K562 (cell line): ENCODE results near the gene BMP2K. TPM values are rescaled to one million over a fixed set of nuclear protein-coding genes. Genes with fewer than 3 reads are reported as not detected.
A peak's percentile ranks its signal among the peaks of the same experiment; 100 is the strongest.

Experiments used
- ATAC-seq: fragments of 200-7000 bp; cut with Tn5 transposase; 3 replicates; pipeline ENCODE4 v1.9.1; 2020; ENCODE audit warnings: moderate library complexity
- BruUV-seq: library from RNA; stranded (reverse); fragments of 400-500 nt; replicated peaks from 2 replicates; lab custom pipeline; 2021; lab: Mats Ljungman, UMichigan
- CTCF ChIA-PET: fragments of 300-600 bp; formaldehyde crosslinking; extraction: SDS; loops from one replicate; lab custom pipeline; 2021; ENCODE audit warnings: low intra/inter-chr PET ratio; lab: Yijun Ruan, JAX
- POLR2A ChIA-PET: fragments of 300-600, 350-650 bp; sonication (Branson Sonifier 250); formaldehyde crosslinking; extraction: SDS; loops from one replicate; lab custom pipeline; 2021; ENCODE audit warnings: antibody characterized with exemption, inconsistent platforms; lab: Yijun Ruan, JAX
- DNase-seq, 4 experiments: peaks; one replicate each; pipeline versions ENCODE4 v3.0.0 to v3.0.0-alpha.2; 2011 to 2018; ENCODE audit warnings: low spot score in 3 of 4, mixed read lengths in 3 of 4; ENCODE audit errors: extremely low read depth in 1 of 4
- FAIRE-seq: peaks from 2 replicates; lab custom pipeline; 2011; peaks lifted over from hg19 to GRCh38; lab: Jason Lieb, UNC
- H2AFZ ChIP-seq: 2 replicates; pipeline ENCODE4 v1.6.0; 2011; ENCODE audit warnings: low read depth, low read length, control low read depth, inconsistent platforms
- H3K27ac ChIP-seq: fragments of 200-600 bp; 3 replicates; pipeline ENCODE4 v1.8.0; 2011; ENCODE audit warnings: low read depth, mild to moderate bottlenecking, control low read depth, inconsistent platforms, low read length, moderate library complexity, mixed read lengths; ENCODE audit errors: extremely low read depth
- H3K27me3 ChIP-seq, 2 experiments: fragments of 300-600 bp in 1 of 2; 2 replicates in 1 of 2; 3 replicates in 1 of 2; pipeline versions ENCODE4 v1.6.0 to v1.8.0; 2011; ENCODE audit warnings: inconsistent platforms in 2 of 2, low read length in 2 of 2, mild to moderate bottlenecking in 1 of 2, mixed read lengths in 1 of 2, moderate library complexity in 1 of 2; ENCODE audit not compliant: control insufficient read depth in 2 of 2, insufficient read depth in 2 of 2
- H3K36me3 ChIP-seq: fragments of 300-600 bp; 3 replicates; pipeline ENCODE4 v1.8.0; 2011; ENCODE audit warnings: mild to moderate bottlenecking, low read length, inconsistent platforms; ENCODE audit not compliant: control insufficient read depth, insufficient read depth
- H3K4me1 ChIP-seq, 2 experiments: fragments of 200-600 bp in 1 of 2; replicated peaks in 1 of 2; 2 replicates in 1 of 2; 3 replicates in 1 of 2; pipeline versions ENCODE4 v1.5.1 to v1.8.0; 2011; ENCODE audit warnings: inconsistent platforms in 2 of 2, low read length in 2 of 2, mild to moderate bottlenecking in 1 of 2, mixed read lengths in 1 of 2, moderate library complexity in 1 of 2; ENCODE audit not compliant: control insufficient read depth in 2 of 2, insufficient read depth in 2 of 2
- H3K4me2 ChIP-seq: 2 replicates; pipeline ENCODE4 v1.6.1; 2011; ENCODE audit warnings: low read length, control low read depth, inconsistent platforms, mixed read lengths; ENCODE audit not compliant: insufficient read depth
- H3K4me3 ChIP-seq: fragments of 200-600 bp; sonication (generic), shearing (Covaris generic); 2 replicates; pipeline ENCODE4 v1.5.1; 2016; ENCODE audit warnings: control low read depth, inconsistent platforms
- H3K79me2 ChIP-seq: fragments of 200-600 bp; 3 replicates; pipeline ENCODE4 v1.8.0; 2011; ENCODE audit warnings: low read length, inconsistent platforms; ENCODE audit not compliant: control insufficient read depth, insufficient read depth
- H3K9ac ChIP-seq, 2 experiments: 2 replicates each; pipeline versions ENCODE4 v1.6.0 to v1.6.1; 2011; ENCODE audit warnings: low read depth in 2 of 2, low read length in 2 of 2, control low read depth in 1 of 2, inconsistent platforms in 1 of 2, mild to moderate bottlenecking in 1 of 2, mixed read lengths in 1 of 2; ENCODE audit not compliant: insufficient read depth in 1 of 2
- H3K9me1 ChIP-seq: one replicate; pipeline ENCODE4 v1.6.0; 2011; ENCODE audit warnings: inconsistent platforms, mild to moderate bottlenecking, low read length, moderate library complexity; ENCODE audit not compliant: control insufficient read depth, insufficient read depth
- H3K9me3 ChIP-seq: replicated peaks from 2 replicates; pipeline ENCODE4 v1.5.1; 2011; ENCODE audit warnings: low read depth, low read length, inconsistent platforms; ENCODE audit not compliant: control insufficient read depth, insufficient read depth
- H4K20me1 ChIP-seq: replicated peaks from 2 replicates; pipeline ENCODE4 v1.6.1; 2011; ENCODE audit warnings: low read length, inconsistent platforms, mixed read lengths; ENCODE audit not compliant: control insufficient read depth, insufficient read depth
- ARNT ChIP-seq, 2 experiments: fragments of 450-650 bp; IDR thresholded peaks; 2 replicates each; pipeline ENCODE4 v1.6.1; 2016; ENCODE audit warnings: mild to moderate bottlenecking in 1 of 2
- ATF1 ChIP-seq, 2 experiments: fragments of 450-650 bp in 1 of 2; IDR thresholded peaks; 2 replicates each; pipeline ENCODE4 v1.6.1; 2016; ENCODE audit warnings: missing compliant biosample characterization in 1 of 2, missing genetic modification characterization in 1 of 2
- COPS2 ChIP-seq: fragments of 450-650 bp; conservative IDR thresholded peaks from 2 replicates; pipeline ENCODE4 v1.6.1; 2016; ENCODE audit warnings: mild to moderate bottlenecking, moderate library complexity
- NBN ChIP-seq: fragments of 450-650 bp; IDR thresholded peaks from 2 replicates; pipeline ENCODE4 v1.6.1; 2016; ENCODE audit warnings: low read depth, mild to moderate bottlenecking
- POLR2A ChIP-seq: fragments of 450-650 bp; conservative IDR thresholded peaks from 2 replicates; pipeline ENCODE4 v1.6.1; 2016
- RAD51 ChIP-seq: fragments of 450-650 bp; IDR thresholded peaks from 2 replicates; pipeline ENCODE4 v1.7.1; 2016; ENCODE audit warnings: low read depth, mild to moderate bottlenecking, borderline replicate concordance
- RB1 ChIP-seq: fragments of 450-650 bp; IDR thresholded peaks from 2 replicates; pipeline ENCODE4 v1.6.1; 2017; ENCODE audit warnings: low read depth, mild to moderate bottlenecking
- SMAD1 ChIP-seq: fragments of 150-350 bp; IDR thresholded peaks from 2 replicates; pipeline ENCODE4 v1.6.1; 2014; ENCODE audit warnings: low read length, low read depth; ENCODE audit not compliant: partially characterized antibody
- SUPT5H ChIP-seq: fragments of 450-650 bp; IDR thresholded peaks from 2 replicates; pipeline ENCODE4 v1.6.1; 2016
- TCF7 ChIP-seq: sonication (generic); IDR thresholded peaks from 2 replicates; pipeline ENCODE4 v1.6.1; 2016; ENCODE audit warnings: antibody characterized with exemption, borderline replicate concordance
- TFAP4 ChIP-seq: sonication (generic); formaldehyde crosslinking; IDR thresholded peaks from 2 replicates; pipeline ENCODE4 v1.8.0; 2022; ENCODE audit warnings: missing genetic modification reagents, mild to moderate bottlenecking, moderate library complexity, borderline replicate concordance
- TGIF2 ChIP-seq: sonication (generic); formaldehyde crosslinking; IDR thresholded peaks from 2 replicates; pipeline ENCODE4 v1.8.1; 2022; ENCODE audit warnings: mild to moderate bottlenecking, missing genetic modification reagents, moderate library complexity
- WGBS: fragments of 100-300 bp; shearing (Covaris generic); methylation state at CpG from one replicate; pipeline ENCODE4 v1.1.6; 2016; ENCODE audit warnings: low coverage, mixed read lengths; ENCODE audit not compliant: insufficient coverage; ENCODE audit errors: missing lambda C conversion rate; 5-methylcytosine and 5-hydroxymethylcytosine counted together
- in situ Hi-C: fragments of 300-500 bp; cut with MboI; formaldehyde crosslinking; loops from 4 replicates; pipeline ENCODE4 v1.15.0; 2018; ENCODE audit warnings: inconsistent platforms, mixed read lengths
- intact Hi-C: fragments of 100-400 bp; cut with micrococcal nuclease; formaldehyde crosslinking; loops from 2 replicates; pipeline ENCODE4 v1.14.2; 2022
- polyA plus RNA-seq, 8 experiments: library from polyadenylated mRNA; depleted of rRNA in 4 of 8; stranded (reverse) in 5 of 8; unstranded in 3 of 8; fragments of >200 nt; fragmentation: Nextera tagmentation in 2 of 8; fragmentation: Illumina TruSeq in 1 of 8; extraction: Ambion mirVana in 2 of 8; extraction: Trizol in 1 of 8; gene quantifications; 2 replicates each; pipeline versions ENCODE4 v1.2.1 to v1.2.3, GENCODE V29; 2011 to 2014; ENCODE audit warnings: inconsistent platforms in 1 of 8, missing spikeins in 1 of 8
- total RNA-seq, 7 experiments: library from RNA; depleted of rRNA in 6 of 7; stranded (reverse); fragments of >200 nt in 6 of 7; fragmentation: Illumina TruSeq in 2 of 7; extraction: Trizol in 2 of 7; gene quantifications; 2 replicates each; pipeline versions ENCODE4 v1.2.1 to v1.2.3, GENCODE V29; 2011 to 2021; ENCODE audit warnings: low replicate concordance in 1 of 7
- TF ChIP-seq, protein P1 (sequence below): fragments of 250-450 bp; sonication (Bioruptor Pico); IDR thresholded peaks from 2 replicates; pipeline ENCODE4 v1.8.0; 2022; ENCODE audit warnings: moderate library complexity, mild to moderate bottlenecking, inconsistent platforms
- TF ChIP-seq, protein P2 (sequence below): fragments of 200-800 bp; sonication (Bioruptor generic); IDR thresholded peaks from 2 replicates; pipeline ENCODE4 v1.6.1; 2016; ENCODE audit warnings: missing genetic modification characterization, missing compliant biosample characterization

BMP2K gene
- total and polyA plus RNA-seq, 9 of the 15 experiments (the other 6 are each of a cell fraction or from before 2014, with no cell fraction given), result 17.0 to 217 (median 104) TPM

GRCh38 chr4:78775303-78776078 is 659 bp upstream of the BMP2K start:
- WGBS, result under 1% methylated on average over 40 of the region's 54 CpGs
- FAIRE-seq, result peak; percentile 6
- TF ChIP-seq ATF1 (CRISPR knock-in tag; IDR thresholded peaks at IDR 0.05) (no peak), ATF1 (tag; IDR thresholded peaks at IDR 0.05) (peak; percentile 82), SUPT5H (0 out of 2 replicates have a peak, but pooled peaks have one; percentile 70), NBN (0 out of 2 replicates have a peak, but pooled peaks have one; percentile 29), RB1 (peak; percentile 30; the same call in 1 of the 2 replicates), SMAD1 (no peak), TGIF2 (peak; percentile 70; the same call in 1 of the 2 replicates), RAD51 (peak; percentile 89), POLR2A (peak; percentile 76), ARNT (IDR thresholded peaks at IDR 0.05) (no peak), COPS2 (no peak), TFAP4 (peak; percentile 58; the same call in 1 of the 2 replicates), TCF7 (peak; percentile 35; the same call in 1 of the 2 replicates)
- TF ChIP-seq, protein P1, sequence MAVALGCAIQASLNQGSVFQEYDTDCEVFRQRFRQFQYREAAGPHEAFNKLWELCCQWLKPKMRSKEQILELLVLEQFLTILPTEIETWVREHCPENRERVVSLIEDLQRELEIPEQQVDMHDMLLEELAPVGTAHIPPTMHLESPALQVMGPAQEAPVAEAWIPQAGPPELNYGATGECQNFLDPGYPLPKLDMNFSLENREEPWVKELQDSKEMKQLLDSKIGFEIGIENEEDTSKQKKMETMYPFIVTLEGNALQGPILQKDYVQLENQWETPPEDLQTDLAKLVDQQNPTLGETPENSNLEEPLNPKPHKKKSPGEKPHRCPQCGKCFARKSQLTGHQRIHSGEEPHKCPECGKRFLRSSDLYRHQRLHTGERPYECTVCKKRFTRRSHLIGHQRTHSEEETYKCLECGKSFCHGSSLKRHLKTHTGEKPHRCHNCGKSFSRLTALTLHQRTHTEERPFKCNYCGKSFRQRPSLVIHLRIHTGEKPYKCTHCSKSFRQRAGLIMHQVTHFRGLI, result no peak
- TF ChIP-seq, protein P2, sequence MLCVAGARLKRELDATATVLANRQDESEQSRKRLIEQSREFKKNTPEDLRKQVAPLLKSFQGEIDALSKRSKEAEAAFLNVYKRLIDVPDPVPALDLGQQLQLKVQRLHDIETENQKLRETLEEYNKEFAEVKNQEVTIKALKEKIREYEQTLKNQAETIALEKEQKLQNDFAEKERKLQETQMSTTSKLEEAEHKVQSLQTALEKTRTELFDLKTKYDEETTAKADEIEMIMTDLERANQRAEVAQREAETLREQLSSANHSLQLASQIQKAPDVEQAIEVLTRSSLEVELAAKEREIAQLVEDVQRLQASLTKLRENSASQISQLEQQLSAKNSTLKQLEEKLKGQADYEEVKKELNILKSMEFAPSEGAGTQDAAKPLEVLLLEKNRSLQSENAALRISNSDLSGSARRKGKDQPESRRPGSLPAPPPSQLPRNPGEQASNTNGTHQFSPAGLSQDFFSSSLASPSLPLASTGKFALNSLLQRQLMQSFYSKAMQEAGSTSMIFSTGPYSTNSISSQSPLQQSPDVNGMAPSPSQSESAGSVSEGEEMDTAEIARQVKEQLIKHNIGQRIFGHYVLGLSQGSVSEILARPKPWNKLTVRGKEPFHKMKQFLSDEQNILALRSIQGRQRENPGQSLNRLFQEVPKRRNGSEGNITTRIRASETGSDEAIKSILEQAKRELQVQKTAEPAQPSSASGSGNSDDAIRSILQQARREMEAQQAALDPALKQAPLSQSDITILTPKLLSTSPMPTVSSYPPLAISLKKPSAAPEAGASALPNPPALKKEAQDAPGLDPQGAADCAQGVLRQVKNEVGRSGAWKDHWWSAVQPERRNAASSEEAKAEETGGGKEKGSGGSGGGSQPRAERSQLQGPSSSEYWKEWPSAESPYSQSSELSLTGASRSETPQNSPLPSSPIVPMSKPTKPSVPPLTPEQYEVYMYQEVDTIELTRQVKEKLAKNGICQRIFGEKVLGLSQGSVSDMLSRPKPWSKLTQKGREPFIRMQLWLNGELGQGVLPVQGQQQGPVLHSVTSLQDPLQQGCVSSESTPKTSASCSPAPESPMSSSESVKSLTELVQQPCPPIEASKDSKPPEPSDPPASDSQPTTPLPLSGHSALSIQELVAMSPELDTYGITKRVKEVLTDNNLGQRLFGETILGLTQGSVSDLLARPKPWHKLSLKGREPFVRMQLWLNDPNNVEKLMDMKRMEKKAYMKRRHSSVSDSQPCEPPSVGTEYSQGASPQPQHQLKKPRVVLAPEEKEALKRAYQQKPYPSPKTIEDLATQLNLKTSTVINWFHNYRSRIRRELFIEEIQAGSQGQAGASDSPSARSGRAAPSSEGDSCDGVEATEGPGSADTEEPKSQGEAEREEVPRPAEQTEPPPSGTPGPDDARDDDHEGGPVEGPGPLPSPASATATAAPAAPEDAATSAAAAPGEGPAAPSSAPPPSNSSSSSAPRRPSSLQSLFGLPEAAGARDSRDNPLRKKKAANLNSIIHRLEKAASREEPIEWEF, result no peak

More at GRCh38 chr4:78775303-78776078, 659 bp upstream of the BMP2K start:
- POLR2A ChIA-PET, result interaction anchor here (0.6 to 1.6 kb wide), 3 partner anchors 8 to 146 kb away, joined by 3 to 5 read pairs (median 5); no protein-coding TSS in a partner anchor
- Histone ChIP-seq H3K4me1 (peaks cover 15 to 34% of the 10 kb centered on the region in 2 experiments), H3K27ac (peak overlapping the region; percentile 98), H4K20me1 (peaks cover 7% of the 10 kb centered on the region), H3K36me3 (peaks cover 17% of the 10 kb centered on the region), H3K9me3 (no peaks in the 10 kb centered on the region), H2AFZ (peak overlapping the region; percentile 74), H3K27me3 (no peaks in the 10 kb centered on the region), H3K9ac (peak overlapping the region; percentile 99), H3K4me2 (peak overlapping the region; percentile 91), H3K79me2 (peaks cover 58% of the 10 kb centered on the region), H3K9me1 (no peaks in the 10 kb centered on the region), H3K4me3 (peak overlapping the region; percentile 89)
- DNase-seq, result peak in 3 of 4 experiments; percentile 89 to 92 (median 91)
- ATAC-seq, result peak; percentile 42
- BruUV-seq, result TSS peak; percentile 94
- CTCF ChIA-PET, result interaction anchor here (0.6 kb wide), 1 partner anchor 63 kb away, joined by 4 read pairs; no protein-coding TSS in a partner anchor
- intact Hi-C loops (loop anchor here (2.0 to 5.0 kb wide), 4 partner anchors 43 to 163 kb away; no protein-coding TSS in a partner anchor), in situ Hi-C loops (no loop called here)
